GM23338 (cell line): ENCODE results near the gene GLG1. TPM values are rescaled to one million over a fixed set of nuclear protein-coding genes. Genes with fewer than 3 reads are reported as not detected.

Experiments used
- ATAC-seq: fragments of 200-7000 bp; cut with Tn5 transposase; 3 replicates; pipeline ENCODE4 v1.9.1; 2020
- DNase-seq: peaks from one replicate; pipeline ENCODE4 v3.0.0-alpha.2; 2015; ENCODE audit warnings: low spot score
- H2AFZ ChIP-seq: fragments of 200-600 bp; sonication (generic); 2 replicates; pipeline ENCODE4 v1.8.0; 2016; ENCODE audit warnings: antibody characterized with exemption, mild to moderate bottlenecking, moderate library complexity
- H3F3A ChIP-seq: fragments of 200-600 bp; sonication (generic); replicated peaks from 2 replicates; pipeline ENCODE4 v1.8.0; 2017; ENCODE audit warnings: antibody characterized with exemption, mixed run types, low read depth
- H3K27ac ChIP-seq: fragments of 200-600 bp; sonication (generic); 2 replicates; pipeline ENCODE4 v1.6.1; 2016; ENCODE audit warnings: low read depth
- H3K27me3 ChIP-seq: fragments of 200-600 bp; sonication (generic); 2 replicates; pipeline ENCODE4 v1.8.0; 2016; ENCODE audit warnings: mild to moderate bottlenecking, mixed run types, moderate library complexity; ENCODE audit not compliant: insufficient read depth
- H3K36me3 ChIP-seq: fragments of 200-600 bp; sonication (generic); 2 replicates; pipeline ENCODE4 v1.8.0; 2016; ENCODE audit warnings: mild to moderate bottlenecking; ENCODE audit not compliant: insufficient read depth
- H3K4me1 ChIP-seq: fragments of 200-600 bp; sonication (generic); 2 replicates; pipeline ENCODE4 v1.8.0; 2016; ENCODE audit warnings: mild to moderate bottlenecking, moderate library complexity; ENCODE audit not compliant: insufficient read depth
- H3K4me2 ChIP-seq: fragments of 200-600 bp; sonication (generic); 2 replicates; pipeline ENCODE4 v1.7.1; 2017; ENCODE audit warnings: mixed run types
- H3K4me3 ChIP-seq: fragments of 200-600 bp; sonication (generic); 2 replicates; pipeline ENCODE4 v1.6.1; 2016; ENCODE audit warnings: mixed run types
- H3K79me2 ChIP-seq: fragments of 200-600 bp; sonication (generic); replicated peaks from 2 replicates; pipeline ENCODE4 v1.8.0; 2017; ENCODE audit warnings: mild to moderate bottlenecking; ENCODE audit not compliant: insufficient read depth
- H3K9me2 ChIP-seq: fragments of 200-600 bp; sonication (generic); 2 replicates; pipeline ENCODE4 v1.8.0; 2017; ENCODE audit not compliant: insufficient read depth
- H4K20me1 ChIP-seq: fragments of 200-600 bp; sonication (generic); replicated peaks from 2 replicates; pipeline ENCODE4 v1.8.0; 2017; ENCODE audit warnings: mild to moderate bottlenecking; ENCODE audit not compliant: insufficient read depth
- H3K27ac Mint-ChIP-seq: 2 replicates; pipeline ENCODE4 v1.8.0; 2020; ENCODE audit warnings: inconsistent platforms, mild to moderate bottlenecking, moderate library complexity, mixed read lengths
- H3K27me3 Mint-ChIP-seq: 3 replicates; pipeline ENCODE4 v1.8.0; 2022; ENCODE audit warnings: low read depth, mild to moderate bottlenecking, moderate library complexity, mixed read lengths, inconsistent platforms; ENCODE audit not compliant: insufficient read depth, poor library complexity
- H3K36me3 Mint-ChIP-seq: 3 replicates; pipeline ENCODE4 v1.8.0; 2021; ENCODE audit warnings: low read depth, mild to moderate bottlenecking, inconsistent platforms, moderate library complexity, mixed read lengths
- H3K4me1 Mint-ChIP-seq: 3 replicates; pipeline ENCODE4 v1.8.0; 2020; ENCODE audit warnings: mild to moderate bottlenecking, inconsistent platforms, mixed read lengths
- H3K4me3 Mint-ChIP-seq: 3 replicates; pipeline ENCODE4 v1.8.0; 2021; ENCODE audit warnings: moderate library complexity, mild to moderate bottlenecking, inconsistent platforms, mixed read lengths
- H3K9me3 Mint-ChIP-seq: 3 replicates; pipeline ENCODE4 v1.8.0; 2020; ENCODE audit warnings: moderate library complexity, mild to moderate bottlenecking, inconsistent platforms, mixed read lengths
- CTCF ChIP-seq, 2 experiments: fragments of 200-600 bp in 1 of 2; sonication (generic) in 1 of 2; conservative IDR thresholded peaks; 2 replicates each; pipeline versions ENCODE4 v1.5.1 to v1.6.1; 2016 to 2017; ENCODE audit warnings: antibody characterized with exemption in 2 of 2, low read depth in 2 of 2, mild to moderate bottlenecking in 2 of 2, moderate library complexity in 1 of 2
- ETS1 ChIP-seq: IDR thresholded peaks from 2 replicates; pipeline ENCODE4 v1.6.1; 2016; ENCODE audit warnings: antibody characterized with exemption
- EZH2 ChIP-seq: fragments of 200-600 bp; sonication (generic); IDR thresholded peaks from one replicate; pipeline ENCODE4 v1.8.0; 2017; ENCODE audit warnings: antibody characterized with exemption, mild to moderate bottlenecking, low read depth; ENCODE audit not compliant: unreplicated experiment
- EZH2phosphoT487 ChIP-seq: fragments of 200-600 bp; sonication (generic); IDR thresholded peaks from one replicate; pipeline ENCODE4 v1.8.1; 2018; ENCODE audit warnings: antibody characterized with exemption; ENCODE audit not compliant: unreplicated experiment
- JUNB ChIP-seq: IDR thresholded peaks from one replicate; pipeline ENCODE4 v1.6.1; 2016; ENCODE audit warnings: antibody characterized with exemption; ENCODE audit not compliant: unreplicated experiment
- NANOG ChIP-seq: IDR thresholded peaks from 2 replicates; pipeline ENCODE4 v1.6.1; 2016; ENCODE audit warnings: antibody characterized with exemption, borderline replicate concordance
- POLR2AphosphoS5 ChIP-seq: IDR thresholded peaks from 2 replicates; pipeline ENCODE4 v1.6.1; 2016; ENCODE audit warnings: antibody characterized with exemption, low read depth
- REST ChIP-seq: IDR thresholded peaks from one replicate; pipeline ENCODE4 v1.6.1; 2018; ENCODE audit warnings: antibody characterized with exemption; ENCODE audit not compliant: unreplicated experiment
- STAT1 ChIP-seq: IDR thresholded peaks from one replicate; pipeline ENCODE4 v1.6.1; 2016; ENCODE audit warnings: antibody characterized with exemption; ENCODE audit not compliant: unreplicated experiment
- ZNF331 ChIP-seq: fragments of 250-450 bp; sonication (Bioruptor Pico); IDR thresholded peaks from 2 replicates; pipeline ENCODE4 v1.5.0; 2020; ENCODE audit warnings: low read depth, mild to moderate bottlenecking, moderate library complexity
- polyA plus RNA-seq: library from polyadenylated mRNA; unstranded; fragments of >200 nt; fragmentation: Nextera tagmentation; extraction: Ambion mirVana; gene quantifications from 2 replicates; pipeline ENCODE4 v1.2.1, GENCODE V29; 2016
- total RNA-seq: library from RNA; depleted of rRNA; stranded (reverse); fragments of >200 nt; shearing (Covaris generic); gene quantifications from 2 replicates; pipeline ENCODE4 v1.2.3, GENCODE V29; 2014

GLG1 gene
- total and polyA plus RNA-seq, 2 experiments from 2014 or later: 61.2 to 211 TPM

- H3K36me3 Mint-ChIP-seq: peaks cover 14% of the 10 kb centered on the region; the same call in 2 of the 3 replicates
- peaks cover 8% of the 10 kb centered on the region; the same call in 1 of the 2 replicates for H3K79me2 ChIP-seq
- no peaks in the 10 kb centered on the region for H3K9me2 ChIP-seq
- H3K27me3 Mint-ChIP-seq: peaks cover 2% of the 10 kb centered on the region
- H3F3A ChIP-seq: no peaks in the 10 kb centered on the region
- H3K4me1 Mint-ChIP-seq: no peaks in the 10 kb centered on the region
- H4K20me1 ChIP-seq: peaks cover 23% of the 10 kb centered on the region
- no peaks in the 10 kb centered on the region for H3K9me3 Mint-ChIP-seq
- no peaks in the 10 kb centered on the region for H3K4me1 ChIP-seq
- DNase-seq (no peak), ATAC-seq (no peak)
- H3K27ac ChIP-seq: no peak overlapping the region
- H3K4me2 ChIP-seq: no peak overlapping the region
- no peak overlapping the region for H3K27ac Mint-ChIP-seq
- H3K27me3 ChIP-seq: no peaks in the 10 kb centered on the region
- H2AFZ ChIP-seq: no peak overlapping the region
- no peak for TF ChIP-seq CTCF (conservative IDR thresholded peaks at IDR 0.05; ENCODE audit: low read depth in 2 of 2)
- no peak for TF ChIP-seq ETS1
- no peak for TF ChIP-seq POLR2AphosphoS5
- TF ChIP-seq EZH2phosphoT487: no peak
- no peak for TF ChIP-seq EZH2
- TF ChIP-seq REST: no peak
- TF ChIP-seq ZNF331: no peak
- no peak for TF ChIP-seq STAT1
- TF ChIP-seq JUNB: no peak
- TF ChIP-seq NANOG: no peak
- H3K4me3 ChIP-seq: no peak overlapping the region
- peaks cover 15% of the 10 kb centered on the region; the same call in 1 of the 2 replicates for H3K36me3 ChIP-seq
- H3K4me3 Mint-ChIP-seq: no peak overlapping the region
These were observed 103.5 kb downstream of the GLG1 start for GRCh38 chr16:74503412-74503811.
